Retinal pigment epithelial cell (primary cell): ENCODE measurements around the gene ZSCAN2.
"Not testable (repeated sequence)": the region's sequence is repeated elsewhere in the genome, so short reads cannot be mapped to it uniquely, and the experiment has no call there.

ENCODE experiments used
- DNase-seq: peaks from one replicate; pipeline ENCODE4 v3.0.0-alpha.2; 2010; ENCODE audit warnings: low read depth
- H3K4me3 ChIP-seq: 2 replicates; pipeline ENCODE4 v1.5.1; 2011; ENCODE audit warnings: mild to moderate bottlenecking, low read length, control low read depth, moderate library complexity
- CTCF ChIP-seq: conservative IDR thresholded peaks from 2 replicates; pipeline ENCODE4 v1.5.1; 2011; ENCODE audit warnings: low read depth, low read length, control low read depth, inconsistent platforms

The ZSCAN2 gene

GRCh38 chr15:84600687-84601554 is at the start of gene ZSCAN2:
ZSCAN2 (plus strand) TSS chr15:84601009; CDS start chr15:84603928, 2,919 bp downstream.
- peak within 1 kb of the TSS; percentile 97 for H3K4me3 ChIP-seq
- peak; percentile 75 for DNase-seq
- no peak for TF ChIP-seq CTCF

- not testable (repeated sequence) for H3K4me3 ChIP-seq, DNase-seq
Measured at GRCh38 chr15:84551624-84552023, 49.2 kb upstream of the ZSCAN2 start.

- no peak overlapping the region for H3K4me3 ChIP-seq
- no peak for DNase-seq
Measured at GRCh38 chr15:84552896-84553295, 47.9 kb upstream of the ZSCAN2 start.

GRCh38 chr15:84556690-84557089 is 44.1 kb upstream of the ZSCAN2 start:
- not testable (repeated sequence) for H3K4me3 ChIP-seq, DNase-seq

More at GRCh38 chr15:84552896-84553295, 47.9 kb upstream of the ZSCAN2 start:
- no peak for TF ChIP-seq CTCF

GRCh38 chr15:84568021-84568420 is 32.8 kb upstream of the ZSCAN2 start:
- DNase-seq, H3K4me3 ChIP-seq: not testable (repeated sequence)

- H3K4me3 ChIP-seq = peak overlapping the region; percentile 71
- no peak for DNase-seq
- TF ChIP-seq CTCF = no peak
Measured at GRCh38 chr15:84570164-84570735, 30.6 kb upstream of the ZSCAN2 start.

GRCh38 chr15:84572231-84572630 is 28.6 kb upstream of the ZSCAN2 start:
- no peak overlapping the region for H3K4me3 ChIP-seq
- DNase-seq = no peak
- no peak for TF ChIP-seq CTCF

GRCh38 chr15:84575493-84575892 is 25.3 kb upstream of the ZSCAN2 start:
- H3K4me3 ChIP-seq = no peak overlapping the region
- no peak for DNase-seq
- no peak for TF ChIP-seq CTCF

GRCh38 chr15:84577891-84578290 is 22.9 kb upstream of the ZSCAN2 start:
- not testable (repeated sequence) for H3K4me3 ChIP-seq, DNase-seq

GRCh38 chr15:84579261-84579721 is 21.5 kb upstream of the ZSCAN2 start:
- peak; percentile 62 for DNase-seq
- H3K4me3 ChIP-seq = not testable (repeated sequence)

GRCh38 chr15:84581676-84582428 is 19.0 kb upstream of the ZSCAN2 start:
- DNase-seq, H3K4me3 ChIP-seq: not testable (repeated sequence)
